Skeletal muscle satellite cell (primary cell): ENCODE results near the gene SSBP2.

Source experiments
- H3K27me3 ChIP-seq: 2 replicates; pipeline ENCODE4 v1.7.0; 2013; ENCODE audit warnings: low read length; ENCODE audit not compliant: control insufficient read depth, insufficient read depth
- H3K36me3 ChIP-seq: 2 replicates; pipeline ENCODE4 v1.7.0; 2013; ENCODE audit warnings: mild to moderate bottlenecking, control low read depth, low read length; ENCODE audit not compliant: insufficient read depth
- H3K4me1 ChIP-seq: 2 replicates; pipeline ENCODE4 v1.7.0; 2013; ENCODE audit warnings: low read length; ENCODE audit not compliant: control insufficient read depth, insufficient read depth
- H3K4me2 ChIP-seq: 2 replicates; pipeline ENCODE4 v1.7.0; 2013; ENCODE audit warnings: mild to moderate bottlenecking, low read length
- H3K4me3 ChIP-seq: 2 replicates; pipeline ENCODE4 v1.7.0; 2013; ENCODE audit warnings: low read length
- H3K9ac ChIP-seq: 2 replicates; pipeline ENCODE4 v1.7.0; 2013; ENCODE audit warnings: mild to moderate bottlenecking, low read depth, low read length, moderate library complexity
- H3K9me3 ChIP-seq: replicated peaks from 2 replicates; pipeline ENCODE4 v1.7.0; 2013; ENCODE audit warnings: mild to moderate bottlenecking, control low read depth, low read length

Gene SSBP2

DNA sequence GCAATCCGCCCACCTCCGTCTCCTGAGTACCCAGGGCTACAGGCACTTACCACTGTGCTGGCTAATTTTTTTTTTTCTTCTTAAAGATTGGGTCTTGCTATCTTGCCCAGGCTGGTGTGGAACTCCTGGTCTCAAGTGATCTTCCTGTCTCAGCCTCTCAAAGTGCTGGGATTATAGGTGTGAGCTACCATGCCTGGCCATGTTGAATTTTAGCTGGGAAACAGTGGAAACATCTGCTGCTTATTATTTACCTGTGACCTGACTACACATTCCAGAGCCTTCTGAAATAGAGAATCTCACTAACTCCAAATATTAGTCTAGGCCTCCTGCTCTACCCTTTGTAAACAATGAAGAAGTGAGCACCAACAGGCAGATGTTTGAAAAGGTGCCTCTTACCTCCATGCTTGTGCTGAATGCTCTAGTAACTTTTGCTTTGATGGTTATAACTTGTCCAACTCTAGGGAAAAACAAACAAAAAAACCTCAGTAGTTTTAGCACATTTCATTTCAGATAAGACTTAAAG is 379.5 kb downstream of the SSBP2 start:
- Histone ChIP-seq H3K4me1 (no peaks in the 10 kb centered on the region), H3K4me3 (no peak overlapping the region), H3K27me3 (peaks cover 2% of the 10 kb centered on the region), H3K9me3 (no peaks in the 10 kb centered on the region), H3K4me2 (no peak overlapping the region), H3K9ac (no peak overlapping the region), H3K36me3 (no peaks in the 10 kb centered on the region)

DNA sequence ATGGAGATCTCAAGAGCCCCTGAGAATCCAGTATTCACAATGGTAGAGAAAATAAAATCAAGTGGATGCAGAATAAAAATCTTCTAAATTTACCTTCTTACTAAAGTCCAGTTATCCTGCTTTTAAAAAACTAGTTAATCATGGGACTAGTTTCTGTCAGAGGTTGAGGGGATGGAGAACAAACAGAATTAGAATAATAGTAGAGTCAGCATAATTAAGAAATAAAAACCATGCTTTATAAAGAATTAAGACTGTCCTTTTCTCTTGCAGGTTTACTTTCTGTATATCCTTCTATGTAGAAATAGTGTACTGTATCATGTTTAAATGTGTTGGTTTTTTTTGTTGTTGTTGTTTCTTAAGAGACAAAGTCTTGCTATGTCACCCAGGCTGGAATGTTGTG is 380.0 kb downstream of the SSBP2 start:
- Histone ChIP-seq H3K4me2 (no peak overlapping the region), H3K36me3 (no peaks in the 10 kb centered on the region), H3K9me3 (no peaks in the 10 kb centered on the region), H3K9ac (no peak overlapping the region), H3K4me1 (no peaks in the 10 kb centered on the region), H3K27me3 (peaks cover 2% of the 10 kb centered on the region), H3K4me3 (no peak overlapping the region)

DNA sequence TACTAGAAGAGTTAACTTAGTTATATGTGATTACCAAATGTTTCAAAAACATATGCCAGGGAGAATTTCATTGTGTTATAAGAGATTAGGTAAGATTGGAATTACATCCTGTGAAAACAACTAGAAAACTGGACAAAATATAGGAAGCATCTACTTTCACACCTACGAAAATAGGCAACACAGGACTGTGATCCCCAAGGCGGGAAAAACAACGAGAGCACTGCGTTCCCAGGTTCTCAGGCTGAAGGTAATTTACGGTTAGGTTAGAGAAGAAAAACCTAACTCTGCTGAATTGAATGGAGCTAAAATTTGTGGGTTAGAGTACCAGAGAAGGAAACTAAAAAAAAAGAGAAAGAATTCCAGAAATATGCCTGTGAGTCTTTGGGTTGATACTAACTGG is 385.4 kb downstream of the SSBP2 start:
- H3K36me3 ChIP-seq = no peaks in the 10 kb centered on the region
- H3K27me3 ChIP-seq = no peaks in the 10 kb centered on the region
- no peak overlapping the region for H3K4me3 ChIP-seq
- no peak overlapping the region for H3K9ac ChIP-seq
- H3K4me2 ChIP-seq = no peak overlapping the region
- H3K9me3 ChIP-seq = no peaks in the 10 kb centered on the region
- H3K4me1 ChIP-seq = no peaks in the 10 kb centered on the region

DNA sequence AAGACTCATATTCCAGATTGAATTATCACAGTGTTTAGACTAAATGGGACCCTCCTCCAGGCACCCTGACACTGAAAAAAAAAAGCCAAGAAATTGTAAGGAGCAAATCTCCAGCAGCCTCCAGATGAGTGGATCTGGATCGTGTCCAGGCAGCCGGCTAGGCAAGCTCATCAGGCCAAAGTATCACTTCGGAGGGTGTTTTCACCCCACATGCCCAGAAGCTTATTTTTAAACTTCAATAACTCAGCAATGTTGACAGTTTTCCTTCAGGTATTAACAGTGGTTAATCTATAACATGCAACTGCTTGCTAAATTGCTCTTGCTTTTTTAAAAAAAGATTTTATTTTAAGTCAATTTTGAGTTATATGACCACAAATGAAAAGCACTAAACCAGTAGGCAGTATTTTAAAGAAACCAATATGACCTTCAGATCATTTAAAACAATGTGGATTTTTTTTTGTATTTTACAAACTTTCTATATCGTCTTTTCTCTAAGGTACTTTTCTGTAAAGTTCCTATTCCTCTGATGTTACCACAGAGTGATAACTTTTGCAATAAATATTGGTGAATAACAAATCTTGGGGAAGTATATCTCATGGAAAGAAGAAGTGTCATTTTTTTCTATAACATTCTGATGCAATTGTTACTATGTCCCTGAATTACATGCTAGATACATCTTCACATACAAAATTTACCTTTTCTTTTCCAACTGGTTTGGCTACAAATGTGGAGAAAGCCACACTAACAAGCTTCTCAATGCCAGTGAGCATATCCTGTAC is 387.6 kb downstream of the SSBP2 start:
- Histone ChIP-seq H3K9me3 (no peaks in the 10 kb centered on the region), H3K4me2 (no peak overlapping the region), H3K36me3 (no peaks in the 10 kb centered on the region), H3K4me1 (no peaks in the 10 kb centered on the region), H3K27me3 (no peaks in the 10 kb centered on the region), H3K9ac (no peak overlapping the region), H3K4me3 (no peak overlapping the region)
